GM23338 (cell line): Measurements from ENCODE around the gene FAM131A. TPM values are rescaled to one million over a fixed set of nuclear protein-coding genes. Genes with fewer than 3 reads are reported as not detected.

Experiments used
- EZH2 ChIP-seq: fragments of 200-600 bp; sonication (generic); IDR thresholded peaks from one replicate; pipeline ENCODE4 v1.8.0; 2017; ENCODE audit warnings: antibody characterized with exemption, mild to moderate bottlenecking, low read depth; ENCODE audit not compliant: unreplicated experiment
- JUNB ChIP-seq: IDR thresholded peaks from one replicate; pipeline ENCODE4 v1.6.1; 2016; ENCODE audit warnings: antibody characterized with exemption; ENCODE audit not compliant: unreplicated experiment
- POLR2AphosphoS5 ChIP-seq: IDR thresholded peaks from 2 replicates; pipeline ENCODE4 v1.6.1; 2016; ENCODE audit warnings: antibody characterized with exemption, low read depth
- ZNF114 ChIP-seq: fragments of 250-450 bp; sonication (Bioruptor Pico); IDR thresholded peaks from 2 replicates; pipeline ENCODE4 v1.5.0; 2020; ENCODE audit warnings: mild to moderate bottlenecking, moderate library complexity
- polyA plus RNA-seq: library from polyadenylated mRNA; unstranded; fragments of >200 nt; fragmentation: Nextera tagmentation; extraction: Ambion mirVana; gene quantifications from 2 replicates; pipeline ENCODE4 v1.2.1, GENCODE V29; 2016
- total RNA-seq: library from RNA; depleted of rRNA; stranded (reverse); fragments of >200 nt; shearing (Covaris generic); gene quantifications from 2 replicates; pipeline ENCODE4 v1.2.3, GENCODE V29; 2014
- TF ChIP-seq, protein P1 (sequence below): fragments of 250-450 bp; sonication (Bioruptor Pico); IDR thresholded peaks from 2 replicates; pipeline ENCODE4 v1.5.0; 2020; ENCODE audit warnings: mild to moderate bottlenecking, moderate library complexity
- TF ChIP-seq, protein P2 (sequence below): IDR thresholded peaks from one replicate; pipeline ENCODE4 v1.6.1; 2018; ENCODE audit warnings: antibody characterized with exemption; ENCODE audit not compliant: unreplicated experiment
- TF ChIP-seq, protein P3 (sequence below): IDR thresholded peaks from 2 replicates; pipeline ENCODE4 v1.6.1; 2016; ENCODE audit warnings: antibody characterized with exemption

FAM131A gene
- total and polyA plus RNA-seq, 2 experiments from 2014 or later: 6.7 to 31.8 TPM

DNA sequence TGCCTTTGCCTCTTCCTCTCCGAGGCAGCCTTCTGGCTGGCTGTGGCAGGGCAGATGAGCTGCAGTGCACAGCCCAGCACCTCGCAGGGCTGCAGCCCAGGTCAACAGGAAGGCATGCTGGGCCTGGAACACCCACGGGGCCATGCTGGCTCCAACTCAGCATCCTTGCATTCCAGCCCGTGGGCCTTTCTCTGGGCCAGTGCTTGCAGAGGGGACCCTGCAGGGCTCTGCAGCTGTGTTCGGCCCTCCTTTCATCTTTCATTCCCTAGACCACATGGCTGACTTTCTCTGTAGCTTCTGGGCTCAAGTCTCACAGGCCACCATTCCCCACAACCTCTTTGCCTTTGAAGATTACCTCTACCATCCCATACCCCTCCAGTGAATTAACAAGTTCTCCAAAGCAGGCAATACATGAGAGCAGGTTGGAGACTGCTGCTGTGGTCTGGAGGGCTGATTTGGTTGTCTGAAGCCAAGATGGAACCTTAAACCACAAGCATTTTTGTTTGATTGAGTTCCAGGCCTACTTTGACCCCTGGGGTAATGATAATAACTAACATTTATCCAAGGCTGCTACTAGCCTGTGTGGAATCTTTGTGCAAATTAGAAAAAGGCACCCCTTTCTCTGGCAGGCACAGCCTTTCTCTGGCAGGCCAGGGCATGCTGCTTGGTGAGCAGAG lies 5.9 kb downstream of the FAM131A start (continued):
- TF ChIP-seq, protein P1, sequence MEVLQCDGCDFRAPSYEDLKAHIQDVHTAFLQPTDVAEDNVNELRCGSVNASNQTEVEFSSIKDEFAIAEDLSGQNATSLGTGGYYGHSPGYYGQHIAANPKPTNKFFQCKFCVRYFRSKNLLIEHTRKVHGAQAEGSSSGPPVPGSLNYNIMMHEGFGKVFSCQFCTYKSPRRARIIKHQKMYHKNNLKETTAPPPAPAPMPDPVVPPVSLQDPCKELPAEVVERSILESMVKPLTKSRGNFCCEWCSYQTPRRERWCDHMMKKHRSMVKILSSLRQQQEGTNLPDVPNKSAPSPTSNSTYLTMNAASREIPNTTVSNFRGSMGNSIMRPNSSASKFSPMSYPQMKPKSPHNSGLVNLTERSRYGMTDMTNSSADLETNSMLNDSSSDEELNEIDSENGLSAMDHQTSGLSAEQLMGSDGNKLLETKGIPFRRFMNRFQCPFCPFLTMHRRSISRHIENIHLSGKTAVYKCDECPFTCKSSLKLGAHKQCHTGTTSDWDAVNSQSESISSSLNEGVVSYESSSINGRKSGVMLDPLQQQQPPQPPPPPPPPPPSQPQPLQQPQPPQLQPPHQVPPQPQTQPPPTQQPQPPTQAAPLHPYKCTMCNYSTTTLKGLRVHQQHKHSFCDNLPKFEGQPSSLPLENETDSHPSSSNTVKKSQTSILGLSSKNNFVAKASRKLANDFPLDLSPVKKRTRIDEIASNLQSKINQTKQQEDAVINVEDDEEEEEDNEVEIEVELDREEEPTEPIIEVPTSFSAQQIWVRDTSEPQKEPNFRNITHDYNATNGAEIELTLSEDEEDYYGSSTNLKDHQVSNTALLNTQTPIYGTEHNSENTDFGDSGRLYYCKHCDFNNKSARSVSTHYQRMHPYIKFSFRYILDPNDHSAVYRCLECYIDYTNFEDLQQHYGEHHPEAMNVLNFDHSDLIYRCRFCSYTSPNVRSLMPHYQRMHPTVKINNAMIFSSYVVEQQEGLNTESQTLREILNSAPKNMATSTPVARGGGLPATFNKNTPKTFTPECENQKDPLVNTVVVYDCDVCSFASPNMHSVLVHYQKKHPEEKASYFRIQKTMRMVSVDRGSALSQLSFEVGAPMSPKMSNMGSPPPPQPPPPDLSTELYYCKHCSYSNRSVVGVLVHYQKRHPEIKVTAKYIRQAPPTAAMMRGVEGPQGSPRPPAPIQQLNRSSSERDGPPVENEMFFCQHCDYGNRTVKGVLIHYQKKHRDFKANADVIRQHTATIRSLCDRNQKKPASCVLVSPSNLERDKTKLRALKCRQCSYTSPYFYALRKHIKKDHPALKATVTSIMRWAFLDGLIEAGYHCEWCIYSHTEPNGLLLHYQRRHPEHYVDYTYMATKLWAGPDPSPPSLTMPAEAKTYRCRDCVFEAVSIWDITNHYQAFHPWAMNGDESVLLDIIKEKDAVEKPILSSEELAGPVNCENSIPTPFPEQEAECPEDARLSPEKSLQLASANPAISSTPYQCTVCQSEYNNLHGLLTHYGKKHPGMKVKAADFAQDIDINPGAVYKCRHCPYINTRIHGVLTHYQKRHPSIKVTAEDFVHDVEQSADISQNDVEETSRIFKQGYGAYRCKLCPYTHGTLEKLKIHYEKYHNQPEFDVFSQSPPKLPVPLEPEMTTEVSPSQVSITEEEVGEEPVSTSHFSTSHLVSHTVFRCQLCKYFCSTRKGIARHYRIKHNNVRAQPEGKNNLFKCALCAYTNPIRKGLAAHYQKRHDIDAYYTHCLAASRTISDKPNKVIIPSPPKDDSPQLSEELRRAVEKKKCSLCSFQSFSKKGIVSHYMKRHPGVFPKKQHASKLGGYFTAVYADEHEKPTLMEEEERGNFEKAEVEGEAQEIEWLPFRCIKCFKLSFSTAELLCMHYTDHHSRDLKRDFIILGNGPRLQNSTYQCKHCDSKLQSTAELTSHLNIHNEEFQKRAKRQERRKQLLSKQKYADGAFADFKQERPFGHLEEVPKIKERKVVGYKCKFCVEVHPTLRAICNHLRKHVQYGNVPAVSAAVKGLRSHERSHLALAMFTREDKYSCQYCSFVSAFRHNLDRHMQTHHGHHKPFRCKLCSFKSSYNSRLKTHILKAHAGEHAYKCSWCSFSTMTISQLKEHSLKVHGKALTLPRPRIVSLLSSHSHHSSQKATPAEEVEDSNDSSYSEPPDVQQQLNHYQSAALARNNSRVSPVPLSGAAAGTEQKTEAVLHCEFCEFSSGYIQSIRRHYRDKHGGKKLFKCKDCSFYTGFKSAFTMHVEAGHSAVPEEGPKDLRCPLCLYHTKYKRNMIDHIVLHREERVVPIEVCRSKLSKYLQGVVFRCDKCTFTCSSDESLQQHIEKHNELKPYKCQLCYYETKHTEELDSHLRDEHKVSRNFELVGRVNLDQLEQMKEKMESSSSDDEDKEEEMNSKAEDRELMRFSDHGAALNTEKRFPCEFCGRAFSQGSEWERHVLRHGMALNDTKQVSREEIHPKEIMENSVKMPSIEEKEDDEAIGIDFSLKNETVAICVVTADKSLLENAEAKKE (CRISPR knock-in tag): no peak
- TF ChIP-seq, protein P2, sequence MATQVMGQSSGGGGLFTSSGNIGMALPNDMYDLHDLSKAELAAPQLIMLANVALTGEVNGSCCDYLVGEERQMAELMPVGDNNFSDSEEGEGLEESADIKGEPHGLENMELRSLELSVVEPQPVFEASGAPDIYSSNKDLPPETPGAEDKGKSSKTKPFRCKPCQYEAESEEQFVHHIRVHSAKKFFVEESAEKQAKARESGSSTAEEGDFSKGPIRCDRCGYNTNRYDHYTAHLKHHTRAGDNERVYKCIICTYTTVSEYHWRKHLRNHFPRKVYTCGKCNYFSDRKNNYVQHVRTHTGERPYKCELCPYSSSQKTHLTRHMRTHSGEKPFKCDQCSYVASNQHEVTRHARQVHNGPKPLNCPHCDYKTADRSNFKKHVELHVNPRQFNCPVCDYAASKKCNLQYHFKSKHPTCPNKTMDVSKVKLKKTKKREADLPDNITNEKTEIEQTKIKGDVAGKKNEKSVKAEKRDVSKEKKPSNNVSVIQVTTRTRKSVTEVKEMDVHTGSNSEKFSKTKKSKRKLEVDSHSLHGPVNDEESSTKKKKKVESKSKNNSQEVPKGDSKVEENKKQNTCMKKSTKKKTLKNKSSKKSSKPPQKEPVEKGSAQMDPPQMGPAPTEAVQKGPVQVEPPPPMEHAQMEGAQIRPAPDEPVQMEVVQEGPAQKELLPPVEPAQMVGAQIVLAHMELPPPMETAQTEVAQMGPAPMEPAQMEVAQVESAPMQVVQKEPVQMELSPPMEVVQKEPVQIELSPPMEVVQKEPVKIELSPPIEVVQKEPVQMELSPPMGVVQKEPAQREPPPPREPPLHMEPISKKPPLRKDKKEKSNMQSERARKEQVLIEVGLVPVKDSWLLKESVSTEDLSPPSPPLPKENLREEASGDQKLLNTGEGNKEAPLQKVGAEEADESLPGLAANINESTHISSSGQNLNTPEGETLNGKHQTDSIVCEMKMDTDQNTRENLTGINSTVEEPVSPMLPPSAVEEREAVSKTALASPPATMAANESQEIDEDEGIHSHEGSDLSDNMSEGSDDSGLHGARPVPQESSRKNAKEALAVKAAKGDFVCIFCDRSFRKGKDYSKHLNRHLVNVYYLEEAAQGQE: no peak
- no peak for TF ChIP-seq ZNF114 (CRISPR knock-in tag)
- no peak for TF ChIP-seq POLR2AphosphoS5
- TF ChIP-seq EZH2: no peak
- TF ChIP-seq, protein P3, sequence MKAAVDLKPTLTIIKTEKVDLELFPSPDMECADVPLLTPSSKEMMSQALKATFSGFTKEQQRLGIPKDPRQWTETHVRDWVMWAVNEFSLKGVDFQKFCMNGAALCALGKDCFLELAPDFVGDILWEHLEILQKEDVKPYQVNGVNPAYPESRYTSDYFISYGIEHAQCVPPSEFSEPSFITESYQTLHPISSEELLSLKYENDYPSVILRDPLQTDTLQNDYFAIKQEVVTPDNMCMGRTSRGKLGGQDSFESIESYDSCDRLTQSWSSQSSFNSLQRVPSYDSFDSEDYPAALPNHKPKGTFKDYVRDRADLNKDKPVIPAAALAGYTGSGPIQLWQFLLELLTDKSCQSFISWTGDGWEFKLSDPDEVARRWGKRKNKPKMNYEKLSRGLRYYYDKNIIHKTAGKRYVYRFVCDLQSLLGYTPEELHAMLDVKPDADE: no peak
- no peak for TF ChIP-seq JUNB
